Measurements from ENCODE around the gene METRNL.
A peak's percentile ranks its signal among the peaks of the same experiment; 100 is the strongest.

METRNL gene

DNA sequence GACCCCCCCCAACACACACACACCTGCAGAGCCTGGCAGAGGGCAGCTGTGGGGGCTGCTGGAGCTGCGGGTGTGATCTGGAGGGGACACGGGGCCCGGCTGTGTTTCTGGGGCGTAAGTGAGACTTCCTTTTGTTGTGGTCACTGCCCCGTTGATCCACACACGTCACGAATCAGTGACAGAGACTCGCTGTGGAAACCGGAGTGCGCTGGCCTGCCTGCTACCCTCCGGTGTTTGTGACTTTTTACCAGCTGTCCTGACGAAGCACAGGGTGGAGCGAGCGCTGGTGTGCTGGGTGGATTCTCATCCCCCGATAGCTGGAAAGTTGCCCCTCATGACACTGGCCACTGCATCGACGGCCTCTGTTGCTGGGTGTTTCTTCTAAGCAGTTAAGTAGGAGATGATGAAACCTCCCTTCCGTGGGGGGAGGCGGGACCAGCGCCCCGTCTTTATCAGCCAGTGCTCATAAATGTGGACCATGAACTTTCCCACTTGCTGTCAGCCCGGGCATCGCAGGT is 2.3 kb downstream of the METRNL start:
- DNase-seq = peak; percentile 51

DNA sequence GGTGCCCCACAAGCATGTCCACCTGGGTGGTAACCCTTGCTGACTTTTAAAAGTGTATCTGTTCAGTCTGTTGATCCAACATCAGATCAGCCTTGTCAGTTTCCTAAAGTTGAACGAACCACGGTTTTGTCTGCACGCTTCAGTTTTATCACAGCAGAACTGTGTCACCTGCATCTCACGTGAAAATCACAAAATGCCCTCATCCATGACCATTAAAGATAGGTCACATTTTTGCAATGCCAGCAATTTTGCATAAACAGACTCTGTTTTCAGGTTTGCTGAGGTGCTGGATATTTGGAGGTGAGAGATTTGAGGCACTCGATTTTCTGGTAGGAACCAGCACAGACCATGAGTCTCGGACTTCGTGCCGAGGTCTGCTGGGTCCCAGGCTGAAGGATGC is 3.0 kb downstream of the METRNL start:
- DNase-seq = no peak

DNA sequence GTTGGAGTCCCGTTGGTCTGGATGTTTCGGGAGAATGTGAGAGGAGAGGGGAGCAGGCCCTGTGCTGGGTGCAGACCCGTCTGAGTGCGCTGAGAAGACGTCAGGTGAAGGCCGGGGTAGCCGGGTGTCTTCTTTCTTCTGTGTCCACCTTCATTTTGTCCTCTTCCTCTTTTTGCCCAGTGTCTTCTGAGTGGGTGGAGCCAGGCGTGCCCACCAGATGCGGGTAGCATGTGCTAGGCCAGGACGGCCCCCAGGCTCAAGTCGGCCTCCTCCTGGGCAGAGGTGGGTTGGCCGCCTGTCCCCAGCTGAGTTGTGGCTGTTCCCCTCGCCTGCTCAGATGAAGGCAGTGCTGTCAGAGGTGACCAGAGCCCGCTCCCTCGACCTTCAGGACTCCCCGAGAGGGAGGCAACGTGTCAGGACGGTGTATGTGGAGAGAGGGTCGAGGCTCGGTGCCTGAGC is 3.5 kb downstream of the METRNL start:
- DNase-seq = no peak

DNA sequence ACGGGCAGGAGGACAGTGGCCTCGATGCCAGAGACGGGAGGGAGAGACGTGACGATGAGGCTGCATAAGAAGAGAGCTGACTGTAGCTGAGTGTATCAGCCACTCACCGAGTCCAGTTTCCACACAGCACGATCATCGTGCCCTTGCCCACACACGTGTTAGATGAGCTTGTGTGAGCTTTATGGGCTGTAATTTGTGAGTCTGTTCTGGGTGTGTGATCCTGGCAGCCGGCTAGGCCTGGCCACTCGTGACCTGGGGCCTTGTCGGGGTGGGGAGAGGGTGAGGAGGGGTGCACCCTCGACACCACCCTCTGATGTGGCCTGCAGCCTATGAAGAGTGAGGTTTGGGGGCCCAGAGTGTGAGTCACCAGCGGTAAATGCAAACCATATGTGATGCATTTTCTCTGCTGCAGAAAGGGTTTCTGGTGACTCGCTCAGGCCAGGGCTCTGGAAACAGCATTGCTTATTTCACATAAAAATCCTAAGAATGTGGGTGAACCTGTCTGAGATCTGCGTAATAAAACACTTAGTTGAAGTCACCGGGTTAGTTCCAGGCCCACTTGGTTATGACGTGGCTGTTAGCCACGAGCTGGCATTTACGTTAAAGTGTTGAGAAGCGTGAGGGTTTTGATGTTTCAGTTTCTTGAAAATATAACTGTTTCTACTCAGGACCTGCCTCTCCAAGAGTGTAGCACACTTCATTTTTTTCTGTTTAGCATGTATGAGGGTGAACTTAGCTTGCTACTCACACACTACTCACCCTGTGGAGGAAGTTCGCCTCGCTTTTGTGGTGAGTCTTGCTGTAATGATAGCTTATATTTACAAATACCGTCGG is 4.2 kb downstream of the METRNL start:
- peak; percentile 67 for DNase-seq

DNA sequence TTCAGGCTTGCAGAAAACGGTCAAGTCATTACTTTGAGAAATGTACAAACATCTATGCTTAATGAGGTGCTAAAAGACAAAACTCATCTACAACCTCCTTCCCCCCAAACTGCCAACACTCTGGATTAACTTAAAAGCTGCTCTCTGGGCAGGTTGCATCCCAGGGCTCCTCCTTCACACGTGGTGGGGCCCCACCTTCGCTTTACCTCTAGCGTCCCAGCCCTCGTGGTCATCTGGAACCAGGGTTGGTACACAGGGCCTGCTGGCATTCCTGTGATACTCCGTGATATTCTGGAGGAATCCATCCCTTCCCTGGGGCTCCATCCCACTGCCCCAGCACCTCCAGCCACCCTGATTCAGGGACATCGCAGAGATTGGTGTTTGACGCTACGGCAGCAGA is 4.8 kb downstream of the METRNL start:
- no peak for DNase-seq

DNA sequence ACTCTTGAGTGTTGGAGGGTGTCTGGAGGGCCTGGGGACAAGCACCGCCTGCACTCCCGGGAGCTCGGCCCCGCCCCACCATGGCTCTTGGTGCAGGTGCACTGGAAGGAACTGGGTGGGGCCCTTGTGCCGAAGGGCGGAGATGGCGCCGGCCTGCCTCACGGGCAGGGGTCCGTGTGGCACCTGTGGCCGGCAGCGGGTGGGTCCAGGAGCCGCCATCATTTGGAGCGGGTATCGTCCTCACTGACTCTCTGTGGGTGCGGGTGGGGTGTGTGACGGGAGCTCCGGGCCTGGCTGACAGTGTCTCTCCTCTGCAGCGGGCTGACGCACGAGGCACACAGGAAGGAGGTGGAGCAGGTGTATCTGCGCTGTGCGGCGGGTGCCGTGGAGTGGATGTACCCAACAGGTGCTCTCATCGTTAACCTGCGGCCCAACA is 5.2 kb downstream of the METRNL start:
- DNase-seq = no peak

DNA sequence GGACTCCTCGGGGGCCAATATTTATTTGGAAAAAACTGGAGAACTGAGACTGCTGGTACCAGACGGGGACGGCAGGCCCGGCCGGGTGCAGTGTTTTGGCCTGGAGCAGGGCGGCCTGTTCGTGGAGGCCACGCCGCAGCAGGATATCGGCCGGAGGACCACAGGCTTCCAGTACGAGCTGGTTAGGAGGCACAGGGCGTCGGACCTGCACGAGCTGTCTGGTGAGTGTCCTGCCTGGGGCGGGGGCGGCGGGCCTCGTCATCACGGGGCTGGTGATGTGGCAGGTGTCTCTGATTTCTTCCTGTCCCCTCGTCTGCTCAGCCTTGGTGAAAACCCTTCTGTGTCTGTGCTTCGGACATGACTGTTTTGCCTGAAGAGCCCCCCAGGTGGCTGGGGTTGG is 5.7 kb downstream of the METRNL start:
- no peak for DNase-seq

DNA sequence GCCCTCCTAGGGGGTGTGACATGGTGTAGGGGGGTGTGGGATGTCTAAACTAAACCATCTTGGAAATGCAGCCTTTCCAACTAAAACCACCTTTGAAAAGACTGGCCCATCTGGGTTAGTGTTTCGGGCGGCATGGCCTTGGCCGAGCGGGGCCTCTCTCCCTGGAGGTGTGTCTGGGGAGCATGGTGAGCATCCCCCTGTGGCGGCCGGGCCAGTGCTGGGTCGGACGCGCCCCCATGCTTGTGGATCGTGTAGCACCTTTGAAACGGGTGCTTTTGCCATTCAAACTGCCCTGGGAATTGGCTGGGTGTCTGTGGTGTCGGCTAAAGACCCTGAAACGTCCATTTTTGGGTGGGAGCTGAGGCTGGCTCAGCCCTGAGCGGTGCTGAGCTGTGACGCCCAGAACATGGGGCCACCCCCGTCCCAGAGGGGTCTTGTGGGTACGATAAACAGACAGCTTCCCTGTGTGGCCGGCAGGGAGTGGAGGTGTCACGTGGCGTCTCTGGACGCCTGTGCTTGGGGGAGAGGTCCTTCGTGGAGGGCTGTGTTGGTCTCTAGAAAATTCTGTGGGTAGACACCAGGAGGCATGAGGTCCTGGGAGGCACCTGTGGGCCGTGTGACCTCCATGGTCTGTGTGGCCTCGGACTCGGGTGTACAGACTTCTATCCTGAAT is 6.3 kb downstream of the METRNL start:
- no peak for DNase-seq

DNA sequence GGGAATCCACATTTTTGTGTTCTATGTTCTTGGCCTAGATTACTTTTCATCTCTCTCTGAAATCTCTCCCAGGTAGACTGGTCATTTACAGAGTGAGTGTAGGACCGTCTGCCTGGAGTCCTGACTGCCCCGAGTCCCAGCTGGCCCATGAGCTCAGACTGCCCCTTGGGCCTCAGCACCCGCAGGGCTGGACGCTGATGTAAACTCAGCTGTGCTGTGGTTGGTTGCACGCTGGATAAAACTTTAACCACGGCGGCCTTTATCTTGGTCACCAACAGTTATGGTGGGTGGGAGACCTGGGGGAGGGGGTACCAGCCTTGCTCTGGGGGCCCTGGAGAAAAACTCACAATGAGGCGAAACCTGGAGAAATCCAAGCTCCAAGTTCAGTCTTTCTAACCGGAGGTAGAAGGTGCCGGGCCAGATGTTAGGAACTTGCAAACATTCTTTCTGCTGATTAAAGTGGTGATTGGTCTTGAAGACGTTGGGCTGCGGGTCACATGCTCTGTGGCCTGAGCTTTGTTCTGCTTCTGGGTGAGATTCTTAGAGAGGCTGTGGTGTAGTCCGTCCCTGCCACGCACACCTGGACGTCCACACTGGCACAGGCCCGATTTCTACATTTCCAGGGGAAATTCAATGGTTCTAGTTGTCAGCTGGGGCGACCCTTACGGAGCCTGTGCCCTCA is 6.9 kb downstream of the METRNL start:
- DNase-seq = no peak

DNA sequence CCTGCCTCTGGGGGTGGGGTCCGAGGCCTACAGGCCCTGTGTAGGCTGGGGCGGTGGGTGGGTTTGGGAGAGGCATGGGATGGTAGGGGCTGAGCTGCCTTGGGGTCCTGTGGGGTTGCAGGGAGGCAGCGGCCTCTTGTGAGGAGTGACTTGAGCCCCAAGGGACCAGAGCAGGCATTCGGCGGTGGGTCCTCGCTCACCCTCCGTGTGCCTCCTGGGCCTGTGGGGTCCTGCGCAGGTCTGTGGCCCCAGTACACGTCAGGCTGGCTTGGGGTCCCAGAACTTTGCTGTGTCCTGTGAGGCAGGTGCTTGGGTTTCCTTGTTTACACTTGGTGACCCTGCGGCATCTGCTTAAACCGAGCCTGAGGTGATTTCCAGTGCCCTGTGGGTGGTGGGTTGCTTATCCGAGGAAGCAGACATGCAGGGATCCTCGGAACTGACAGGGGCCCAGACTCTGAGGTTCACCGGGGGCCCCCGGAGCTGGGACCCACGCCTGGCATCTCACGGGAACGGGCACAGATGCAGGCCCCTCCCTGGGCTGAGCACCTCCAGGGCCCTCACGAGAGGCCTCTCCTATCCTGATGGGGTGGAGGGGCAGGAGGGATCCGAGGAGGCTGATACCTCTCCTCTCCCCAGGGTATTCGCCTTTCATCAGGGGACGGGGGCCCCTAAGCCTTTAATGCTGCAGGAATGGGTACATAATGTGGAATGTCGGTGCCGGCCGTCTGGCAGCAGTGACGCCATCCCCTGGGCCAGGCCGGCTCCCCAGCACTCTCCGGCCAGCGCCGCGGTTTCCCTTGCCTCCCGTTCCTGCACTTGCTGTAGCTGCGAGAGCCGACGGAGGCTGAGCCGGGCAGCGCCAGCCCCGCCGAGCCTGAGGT is 7.7 kb downstream of the METRNL start:
- DNase-seq = no peak

DNA sequence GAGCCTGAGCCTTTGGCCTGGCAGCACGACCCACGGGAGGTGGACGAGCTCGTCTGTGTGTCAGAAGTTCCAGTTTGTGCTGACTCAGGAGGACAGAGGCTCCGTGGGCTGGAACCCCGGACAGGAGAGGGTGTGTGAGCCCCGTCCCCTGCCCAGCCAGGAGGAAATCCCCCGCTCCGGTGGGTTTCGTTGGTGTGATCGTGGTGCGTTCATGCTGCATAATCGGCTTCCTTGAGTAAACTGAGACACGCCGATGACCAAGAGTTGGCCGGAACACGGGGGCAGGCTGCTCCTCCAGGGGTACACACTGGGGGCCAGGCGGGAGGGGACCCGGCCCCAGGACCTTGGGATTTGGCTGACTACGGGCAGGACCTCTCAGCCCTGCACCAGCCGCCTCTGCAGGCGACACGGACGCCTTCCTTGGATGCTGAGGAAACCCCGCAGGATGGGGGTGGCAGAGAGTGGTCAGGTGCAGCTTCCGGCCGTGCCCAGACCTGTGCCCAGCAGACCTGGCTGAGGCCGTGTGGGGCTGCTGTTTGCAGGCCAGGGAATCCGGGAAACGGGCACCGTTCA is 8.5 kb downstream of the METRNL start:
- DNase-seq = no peak

DNA sequence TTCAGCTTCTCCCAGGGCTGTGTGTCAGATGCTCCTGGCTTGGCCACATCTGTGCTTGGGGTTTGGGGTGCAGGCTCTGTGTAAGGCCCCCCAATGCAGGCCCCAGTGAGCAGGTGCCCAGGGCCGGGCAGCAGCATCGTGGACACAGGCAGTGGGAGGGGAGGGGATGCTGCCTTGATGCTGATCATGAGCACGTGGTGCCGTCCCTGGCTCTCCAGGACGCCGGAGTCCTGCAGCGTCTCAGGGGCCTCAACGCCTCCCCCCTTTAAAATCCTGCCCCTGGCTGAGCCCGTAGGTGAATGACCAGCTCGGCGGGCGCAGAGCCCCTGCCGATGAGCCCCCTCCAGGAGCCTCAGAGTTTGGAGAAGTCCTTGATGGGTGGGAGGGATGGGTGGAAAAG is 9.0 kb downstream of the METRNL start:
- DNase-seq = no peak

DNA sequence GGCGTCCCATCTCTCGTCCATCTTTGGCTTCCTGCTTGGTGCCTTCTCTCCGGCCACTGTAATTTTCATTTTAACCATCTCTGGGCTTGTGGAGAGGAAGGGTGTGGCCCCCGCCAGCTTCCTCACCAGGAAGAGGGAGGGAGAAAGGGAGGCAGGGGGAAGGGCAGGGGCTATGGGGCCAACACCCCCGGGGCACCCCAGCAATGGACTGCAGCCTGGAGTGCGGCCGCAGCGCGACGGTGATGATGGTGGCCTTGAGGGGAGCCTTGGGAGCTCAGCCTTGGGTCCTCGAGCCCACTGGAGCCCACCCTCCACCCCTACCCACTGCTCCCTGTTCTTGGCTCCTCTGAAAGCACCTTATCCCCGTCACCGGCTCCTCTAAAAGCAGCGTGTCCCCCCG is 9.5 kb downstream of the METRNL start:
- no peak for DNase-seq

DNA sequence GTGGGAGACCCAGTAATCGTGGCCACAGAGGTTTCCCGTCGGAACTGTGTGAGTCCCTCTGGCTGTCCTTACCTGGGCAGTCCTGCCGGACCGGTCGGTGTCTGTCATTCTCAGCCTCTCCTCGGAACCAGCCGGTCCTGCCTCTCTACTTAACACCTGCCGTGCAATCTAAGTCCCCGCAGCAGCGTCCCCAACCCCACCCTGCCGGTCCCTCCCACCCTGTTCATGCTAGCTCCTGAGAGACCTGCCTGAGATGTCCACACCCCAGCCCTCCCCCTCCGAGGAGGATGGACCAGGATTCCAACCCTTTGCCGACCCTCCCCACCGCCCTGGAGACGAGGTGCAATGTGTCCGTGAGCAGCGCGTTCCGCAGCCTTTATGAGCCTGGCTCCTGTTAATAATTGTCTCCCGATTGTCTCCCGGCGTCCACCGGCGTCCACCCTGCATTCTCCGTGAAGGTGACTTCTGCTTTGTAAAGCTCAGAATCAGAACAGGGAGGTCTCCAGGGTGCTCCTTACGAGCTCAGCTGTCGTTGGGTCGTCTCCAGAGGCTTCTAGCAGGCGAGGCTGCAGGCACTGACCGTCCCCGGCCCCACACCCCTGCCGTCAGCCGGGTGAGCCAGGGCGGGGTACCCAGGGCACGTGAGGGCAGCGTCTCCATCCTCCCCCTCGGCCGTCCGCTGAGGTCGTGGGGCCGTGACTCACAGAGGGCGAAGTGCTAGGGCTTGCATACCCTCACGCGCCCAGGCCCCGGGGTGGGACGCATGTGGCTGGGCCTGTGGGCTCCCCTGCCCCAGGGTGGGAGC is 10.1 kb downstream of the METRNL start:
- no peak for DNase-seq

DNA sequence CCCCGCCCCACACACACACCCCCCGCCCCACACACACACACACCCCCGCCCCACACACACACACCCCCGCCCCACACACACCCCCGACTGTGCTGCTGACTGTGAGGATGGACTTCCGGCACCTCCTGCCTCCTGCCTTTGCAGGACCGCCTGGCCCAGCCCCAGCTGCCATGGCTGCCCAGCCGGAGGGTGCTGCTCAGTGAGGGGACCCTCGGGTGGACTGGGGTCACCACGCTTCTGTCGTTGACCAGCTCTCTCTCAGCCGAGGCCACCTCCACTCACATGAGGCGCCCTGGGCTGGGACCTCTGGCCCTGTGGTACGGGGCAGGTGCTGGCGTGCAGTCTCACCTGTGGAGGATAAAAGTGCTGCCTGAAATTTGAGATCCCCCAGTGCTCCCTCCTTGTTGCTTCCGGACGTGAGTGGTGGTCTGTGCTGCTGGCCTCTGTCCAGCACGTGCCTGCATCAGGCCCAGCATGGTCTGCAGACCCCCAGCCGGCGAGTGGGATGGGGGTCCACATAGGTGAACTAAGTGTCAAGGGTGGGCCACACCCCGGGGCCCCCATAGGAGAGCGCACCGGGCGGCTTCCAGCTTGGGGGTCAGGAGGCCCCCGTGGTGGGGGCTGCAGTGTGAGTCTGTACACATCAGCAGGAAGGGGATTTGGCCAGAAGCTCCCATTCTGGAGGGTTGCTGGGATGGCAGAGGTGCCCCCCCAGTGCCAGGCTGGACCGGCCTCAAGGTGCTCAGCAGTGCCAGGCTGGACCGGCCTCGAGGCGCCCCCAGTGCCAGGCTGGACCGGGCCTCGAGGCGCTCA is 11.2 kb downstream of the METRNL start:
- no peak for DNase-seq

DNA sequence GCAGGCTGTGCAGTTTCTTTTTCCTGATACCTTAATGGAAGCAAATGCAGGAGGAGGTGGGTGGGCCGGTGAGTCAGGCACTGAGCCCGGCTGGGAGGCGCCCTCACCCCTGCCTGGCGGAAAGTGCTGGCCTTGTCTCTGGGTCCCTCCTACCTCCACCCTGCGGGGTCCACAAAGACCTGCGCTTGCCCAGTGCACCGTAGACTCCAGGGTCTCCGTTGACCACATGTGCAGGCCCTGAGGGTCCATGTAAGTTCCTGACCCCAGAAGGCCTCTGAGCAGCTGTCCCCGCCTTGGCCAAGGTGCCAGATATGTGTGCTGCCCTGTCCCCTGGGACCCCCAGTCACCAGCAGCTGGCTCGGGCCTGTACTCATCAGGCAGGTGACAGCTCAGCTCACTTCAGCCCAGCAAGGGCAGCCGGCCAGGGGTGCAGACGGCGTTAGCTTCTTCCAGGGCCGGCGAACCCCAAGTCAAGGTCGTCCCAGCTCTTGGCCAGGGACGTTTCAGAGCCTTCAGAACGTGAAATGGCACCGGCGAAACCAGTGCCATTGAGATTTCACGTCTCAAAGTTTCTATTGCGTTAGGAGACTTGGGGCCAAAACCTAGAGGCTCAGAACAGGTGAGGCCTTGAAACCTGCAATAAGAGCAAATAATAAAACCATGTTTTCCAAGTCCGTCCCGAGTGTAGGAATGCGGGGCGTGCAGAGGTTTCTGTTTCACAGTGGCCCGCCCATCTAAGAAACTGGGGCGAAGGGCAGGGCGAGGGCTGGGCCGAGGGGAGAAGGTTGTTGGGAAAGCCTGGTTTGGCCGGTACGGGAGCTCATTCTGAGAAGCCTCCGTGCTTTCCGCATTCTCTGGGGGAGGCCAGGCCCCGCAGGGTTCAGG is 12.1 kb downstream of the METRNL start:
- DNase-seq = no peak

DNA sequence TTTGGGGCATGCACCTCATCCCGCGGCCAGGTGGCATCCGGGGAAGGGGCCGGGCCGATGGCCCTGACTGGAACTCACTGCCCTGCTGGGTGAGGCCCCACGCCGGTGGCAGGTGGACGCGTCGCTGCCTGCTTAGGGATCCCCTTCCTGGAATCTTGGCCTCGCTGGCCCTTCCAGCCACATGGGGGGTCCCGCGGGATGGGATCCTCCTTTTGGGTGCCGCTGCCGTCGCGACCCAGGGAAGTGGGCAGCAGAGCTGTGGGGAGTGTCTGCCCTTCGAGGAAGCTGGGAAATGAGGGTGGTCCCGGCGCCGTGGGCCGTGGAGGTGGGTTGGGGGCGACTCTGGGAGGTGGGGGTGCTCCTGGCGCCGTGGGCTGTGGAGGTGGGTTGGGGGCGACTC is 12.8 kb downstream of the METRNL start:
- no peak for DNase-seq

DNA sequence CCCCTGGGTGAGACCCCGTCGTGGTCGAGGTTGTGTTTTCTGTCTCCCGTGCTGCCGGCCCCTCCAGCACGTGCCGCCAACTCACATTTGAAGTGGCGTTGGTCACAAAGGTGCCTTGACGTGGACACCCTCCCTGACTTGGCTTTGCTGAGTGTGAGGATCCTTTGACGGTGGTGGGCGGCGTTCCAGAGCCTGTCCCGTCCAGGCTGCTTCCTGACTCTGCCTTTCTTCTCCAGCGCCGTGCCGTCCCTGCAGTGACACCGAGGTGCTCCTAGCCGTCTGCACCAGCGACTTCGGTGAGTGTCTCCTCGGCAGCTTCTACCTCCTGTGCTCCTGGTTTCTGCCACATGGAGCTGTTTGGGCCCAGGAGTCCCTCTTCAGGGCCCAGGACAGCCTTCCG is 13.5 kb downstream of the METRNL start:
- no peak for DNase-seq

DNA sequence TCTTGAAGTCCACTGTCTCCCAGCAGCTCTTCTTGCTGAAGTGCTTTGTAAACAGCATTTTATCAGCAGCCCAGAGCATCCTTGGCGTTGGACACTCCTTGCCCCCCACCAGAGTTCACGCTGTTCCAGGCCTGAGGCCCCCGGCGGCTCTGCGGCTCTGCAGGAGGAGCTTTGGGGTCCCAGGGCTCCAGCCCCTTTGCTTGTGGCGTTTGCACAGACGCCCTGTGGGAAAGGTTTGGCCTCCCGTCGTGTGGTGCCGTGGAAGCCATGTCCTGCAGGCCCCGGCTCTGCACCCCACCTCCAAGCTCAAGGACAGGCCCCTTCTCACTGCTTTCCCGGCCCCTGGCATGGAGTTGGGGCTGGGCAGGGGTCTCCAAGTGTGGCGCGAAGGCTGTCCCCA is 14.1 kb downstream of the METRNL start:
- no peak for DNase-seq
